Central memory CD8-positive, alpha-beta T cell (primary cell): ENCODE measurements around the gene PSMB7.
A peak's percentile ranks its signal among the peaks of the same experiment; 100 is the strongest.

ENCODE experiments used
- ATAC-seq: fragments of 150-1000 bp; cut with Tn5 transposase; replicated peaks from 2 replicates; pipeline ENCODE4 v1.10.0; 2022; ENCODE audit warnings: mild to moderate bottlenecking, moderate FRiP score, moderate number of reproducible peaks; ENCODE audit not compliant: poor library complexity, severe bottlenecking; ENCODE audit errors: extremely low read depth
- DNase-seq, 2 donors: peaks; one replicate each; pipeline ENCODE4 v3.0.0; 2021; ENCODE audit warnings: low spot score in 2 of 2
- H3K27ac Mint-ChIP-seq: one replicate; pipeline ENCODE4 v1.8.0; 2022; ENCODE audit warnings: low read depth, mild to moderate bottlenecking, moderate library complexity, mixed read lengths
- H3K27me3 Mint-ChIP-seq: one replicate; pipeline ENCODE4 v1.8.0; 2022; ENCODE audit warnings: mixed read lengths
- H3K36me3 Mint-ChIP-seq: one replicate; pipeline ENCODE4 v1.8.0; 2022; ENCODE audit warnings: mild to moderate bottlenecking, moderate library complexity, mixed read lengths; ENCODE audit not compliant: insufficient read depth
- H3K4me1 Mint-ChIP-seq: one replicate; pipeline ENCODE4 v1.8.0; 2022; ENCODE audit warnings: mixed read lengths
- H3K4me3 Mint-ChIP-seq: one replicate; pipeline ENCODE4 v1.8.0; 2022; ENCODE audit warnings: mild to moderate bottlenecking, moderate library complexity, mixed read lengths
- H3K9me3 Mint-ChIP-seq: one replicate; pipeline ENCODE4 v1.8.0; 2022; ENCODE audit warnings: mixed read lengths

The PSMB7 gene

GRCh38 chr9:124415102-124415851 lies at the start of gene PSMB7:
Gene PSMB7 (minus strand): TSS chr9:124415442. CDS start chr9:124415425, 17 bp downstream.
- H3K36me3 Mint-ChIP-seq: peaks cover 38% of the 10 kb centered on the region
- peaks cover 36% of the 10 kb centered on the region for H3K4me1 Mint-ChIP-seq
- ATAC-seq (peak; percentile 97), DNase-seq (peak; percentile 95 to 96)
- H3K27ac Mint-ChIP-seq: peak within 1 kb of the TSS; percentile 96
- H3K9me3 Mint-ChIP-seq: no peaks in the 10 kb centered on the region
- no peaks in the 10 kb centered on the region for H3K27me3 Mint-ChIP-seq
- peak within 1 kb of the TSS; percentile 97 for H3K4me3 Mint-ChIP-seq

GRCh38 chr9:124462739-124463138 lies 47.5 kb upstream of the PSMB7 start:
- no peak for DNase-seq
- Mint-ChIP-seq H3K4me1 (no peaks in the 10 kb centered on the region), H3K9me3 (no peaks in the 10 kb centered on the region), H3K27me3 (peaks cover 11% of the 10 kb centered on the region), H3K4me3 (no peak overlapping the region), H3K27ac (no peak overlapping the region), H3K36me3 (no peaks in the 10 kb centered on the region)
- no peak for ATAC-seq

- H3K4me3 Mint-ChIP-seq: no peak overlapping the region
- no peaks in the 10 kb centered on the region for H3K27me3 Mint-ChIP-seq
- DNase-seq: no peak
- H3K4me1 Mint-ChIP-seq: no peaks in the 10 kb centered on the region
- H3K36me3 Mint-ChIP-seq: no peaks in the 10 kb centered on the region
- no peak overlapping the region for H3K27ac Mint-ChIP-seq
- no peak for ATAC-seq
- H3K9me3 Mint-ChIP-seq: no peaks in the 10 kb centered on the region
Measured at GRCh38 chr9:124458441-124458840, 43.2 kb upstream of the PSMB7 start.

- Mint-ChIP-seq H3K27me3 (no peaks in the 10 kb centered on the region), H3K4me1 (no peaks in the 10 kb centered on the region), H3K36me3 (no peaks in the 10 kb centered on the region), H3K4me3 (no peak overlapping the region), H3K9me3 (no peaks in the 10 kb centered on the region), H3K27ac (no peak overlapping the region)
- no peak for ATAC-seq
- DNase-seq: no peak
Measured at GRCh38 chr9:124457887-124458431, 42.7 kb upstream of the PSMB7 start.

GRCh38 chr9:124457079-124457886 lies 42.0 kb upstream of the PSMB7 start:
- Mint-ChIP-seq H3K9me3 (no peaks in the 10 kb centered on the region), H3K27me3 (peaks cover 4% of the 10 kb centered on the region), H3K27ac (no peak overlapping the region), H3K4me3 (no peak overlapping the region), H3K36me3 (no peaks in the 10 kb centered on the region), H3K4me1 (no peaks in the 10 kb centered on the region)
- no peak for DNase-seq
- no peak for ATAC-seq

GRCh38 chr9:124456341-124457078 lies 41.3 kb upstream of the PSMB7 start:
- Mint-ChIP-seq H3K4me3 (no peak overlapping the region), H3K36me3 (no peaks in the 10 kb centered on the region), H3K27me3 (peaks cover 12% of the 10 kb centered on the region), H3K27ac (no peak overlapping the region), H3K4me1 (no peaks in the 10 kb centered on the region), H3K9me3 (no peaks in the 10 kb centered on the region)
- ATAC-seq (no peak), DNase-seq (no peak)

GRCh38 chr9:124455820-124456219 lies 40.6 kb upstream of the PSMB7 start:
- DNase-seq (no peak), ATAC-seq (no peak)
- H3K27ac Mint-ChIP-seq: no peak overlapping the region

GRCh38 chr9:124454791-124455443 lies 39.7 kb upstream of the PSMB7 start:
- DNase-seq: no peak

More at GRCh38 chr9:124455820-124456219, 40.6 kb upstream of the PSMB7 start:
- Mint-ChIP-seq H3K4me1 (no peaks in the 10 kb centered on the region), H3K27me3 (peaks cover 19% of the 10 kb centered on the region), H3K4me3 (no peak overlapping the region), H3K36me3 (no peaks in the 10 kb centered on the region), H3K9me3 (no peaks in the 10 kb centered on the region)

GRCh38 chr9:124454296-124454695 lies 39.1 kb upstream of the PSMB7 start:
- no peak overlapping the region for H3K4me3 Mint-ChIP-seq
- no peak overlapping the region for H3K27ac Mint-ChIP-seq
- peaks cover 34% of the 10 kb centered on the region for H3K27me3 Mint-ChIP-seq
- ATAC-seq (no peak), DNase-seq (no peak)
- no peaks in the 10 kb centered on the region for H3K4me1 Mint-ChIP-seq
- H3K36me3 Mint-ChIP-seq: peaks cover 4% of the 10 kb centered on the region
- H3K9me3 Mint-ChIP-seq: no peaks in the 10 kb centered on the region

More at GRCh38 chr9:124454791-124455443, 39.7 kb upstream of the PSMB7 start:
- H3K27me3 Mint-ChIP-seq: peaks cover 28% of the 10 kb centered on the region
- H3K4me1 Mint-ChIP-seq: no peaks in the 10 kb centered on the region
- H3K4me3 Mint-ChIP-seq: no peak overlapping the region
- H3K36me3 Mint-ChIP-seq: peaks cover 4% of the 10 kb centered on the region
- no peak for ATAC-seq
- no peaks in the 10 kb centered on the region for H3K9me3 Mint-ChIP-seq
- no peak overlapping the region for H3K27ac Mint-ChIP-seq

- Mint-ChIP-seq H3K4me1 (no peaks in the 10 kb centered on the region), H3K4me3 (no peak overlapping the region), H3K27ac (no peak overlapping the region), H3K27me3 (peaks cover 40% of the 10 kb centered on the region), H3K9me3 (no peaks in the 10 kb centered on the region), H3K36me3 (peaks cover 4% of the 10 kb centered on the region)
- DNase-seq (no peak), ATAC-seq (no peak)
Measured at GRCh38 chr9:124453586-124454191, 38.4 kb upstream of the PSMB7 start.

GRCh38 chr9:124452841-124453585 lies 37.8 kb upstream of the PSMB7 start:
- H3K9me3 Mint-ChIP-seq: no peaks in the 10 kb centered on the region
- H3K4me3 Mint-ChIP-seq: no peak overlapping the region

More at GRCh38 chr9:124452841-124453585, 37.8 kb upstream of the PSMB7 start:
- no peak overlapping the region for H3K27ac Mint-ChIP-seq
- H3K27me3 Mint-ChIP-seq: peaks cover 46% of the 10 kb centered on the region
- no peak for ATAC-seq
- no peaks in the 10 kb centered on the region for H3K4me1 Mint-ChIP-seq
- peaks cover 4% of the 10 kb centered on the region for H3K36me3 Mint-ChIP-seq
- DNase-seq: no peak
